ENCODE results near the gene LRBA.

DNA sequence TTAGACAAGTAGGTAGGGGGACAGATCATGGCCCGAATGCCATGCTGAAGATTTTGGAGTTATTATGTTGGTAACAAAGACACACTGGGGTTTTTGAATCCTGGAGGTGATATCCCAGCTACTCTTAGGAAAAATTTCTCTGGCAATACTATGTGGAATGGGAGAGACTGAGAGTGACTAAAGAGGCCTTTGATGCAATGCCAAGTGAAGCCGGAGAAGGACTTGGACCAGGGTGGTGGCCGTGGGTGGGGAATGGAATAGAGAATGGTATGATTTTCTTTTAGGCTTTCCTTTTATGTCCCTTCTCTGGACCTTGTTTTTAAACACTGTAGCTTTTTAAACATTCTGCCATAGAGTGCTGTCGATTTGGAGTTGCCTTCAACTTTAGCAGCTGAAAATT is 795.2 kb downstream of the LRBA start:
- TF ChIP-seq, protein P1, sequence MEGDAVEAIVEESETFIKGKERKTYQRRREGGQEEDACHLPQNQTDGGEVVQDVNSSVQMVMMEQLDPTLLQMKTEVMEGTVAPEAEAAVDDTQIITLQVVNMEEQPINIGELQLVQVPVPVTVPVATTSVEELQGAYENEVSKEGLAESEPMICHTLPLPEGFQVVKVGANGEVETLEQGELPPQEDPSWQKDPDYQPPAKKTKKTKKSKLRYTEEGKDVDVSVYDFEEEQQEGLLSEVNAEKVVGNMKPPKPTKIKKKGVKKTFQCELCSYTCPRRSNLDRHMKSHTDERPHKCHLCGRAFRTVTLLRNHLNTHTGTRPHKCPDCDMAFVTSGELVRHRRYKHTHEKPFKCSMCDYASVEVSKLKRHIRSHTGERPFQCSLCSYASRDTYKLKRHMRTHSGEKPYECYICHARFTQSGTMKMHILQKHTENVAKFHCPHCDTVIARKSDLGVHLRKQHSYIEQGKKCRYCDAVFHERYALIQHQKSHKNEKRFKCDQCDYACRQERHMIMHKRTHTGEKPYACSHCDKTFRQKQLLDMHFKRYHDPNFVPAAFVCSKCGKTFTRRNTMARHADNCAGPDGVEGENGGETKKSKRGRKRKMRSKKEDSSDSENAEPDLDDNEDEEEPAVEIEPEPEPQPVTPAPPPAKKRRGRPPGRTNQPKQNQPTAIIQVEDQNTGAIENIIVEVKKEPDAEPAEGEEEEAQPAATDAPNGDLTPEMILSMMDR (IDR thresholded peaks at IDR 0.05; ENCODE audit: low read depth, low read length, poor library complexity, severe bottlenecking), result no peak
- TF ChIP-seq EZH2phosphoT487 (IDR thresholded peaks at IDR 0.05; ENCODE audit: borderline replicate concordance, low read length), result no peak
